Mesendoderm (in vitro differentiated cells): ENCODE measurements around the gene TRIM28.

Source experiments
- DNase-seq: peaks from one replicate; pipeline ENCODE4 v3.0.0; 2013
- H2AK5ac ChIP-seq: 2 replicates; pipeline ENCODE4 v1.6.1; 2013; ENCODE audit warnings: low read length, inconsistent platforms
- H2BK120ac ChIP-seq: 2 replicates; pipeline ENCODE4 v1.6.1; 2013; ENCODE audit warnings: low read depth, mild to moderate bottlenecking, low read length, moderate library complexity, mixed read lengths
- H2BK15ac ChIP-seq: replicated peaks from 2 replicates; pipeline ENCODE4 v1.6.1; 2013; ENCODE audit warnings: low read depth, mild to moderate bottlenecking, moderate library complexity
- H2BK5ac ChIP-seq: 2 replicates; pipeline ENCODE4 v1.6.1; 2013; ENCODE audit warnings: low read length, inconsistent platforms
- H3K18ac ChIP-seq: 2 replicates; pipeline ENCODE4 v1.6.1; 2013; ENCODE audit warnings: mild to moderate bottlenecking, low read length, mixed read lengths
- H3K23ac ChIP-seq: one replicate; pipeline ENCODE4 v1.6.1; 2013; ENCODE audit warnings: low read length
- H3K27ac ChIP-seq: 2 replicates; pipeline ENCODE4 v1.5.1; 2013; ENCODE audit warnings: low read depth, mild to moderate bottlenecking, inconsistent platforms, low read length, moderate library complexity
- H3K27me3 ChIP-seq: 2 replicates; pipeline ENCODE4 v1.6.1; 2013; ENCODE audit warnings: low read length, control low read depth, mild to moderate bottlenecking, inconsistent platforms; ENCODE audit not compliant: insufficient read depth, poor library complexity
- H3K36me3 ChIP-seq: 2 replicates; pipeline ENCODE4 v1.6.1; 2013; ENCODE audit warnings: low read length, inconsistent platforms; ENCODE audit not compliant: control insufficient read depth, insufficient read depth
- H3K4ac ChIP-seq: one replicate; pipeline ENCODE4 v1.6.1; 2013; ENCODE audit warnings: low read depth, mild to moderate bottlenecking, low read length, moderate library complexity
- H3K4me1 ChIP-seq: 2 replicates; pipeline ENCODE4 v1.6.1; 2013; ENCODE audit warnings: low read depth, low read length, inconsistent platforms; ENCODE audit not compliant: control insufficient read depth
- H3K4me2 ChIP-seq: 2 replicates; pipeline ENCODE4 v1.6.1; 2013; ENCODE audit warnings: low read length
- H3K4me3 ChIP-seq: 2 replicates; pipeline ENCODE4 v1.5.1; 2013; ENCODE audit warnings: mild to moderate bottlenecking, low read length
- H3K56ac ChIP-seq: one replicate; pipeline ENCODE4 v1.6.1; 2013; ENCODE audit warnings: low read length
- H3K79me1 ChIP-seq: 2 replicates; pipeline ENCODE4 v1.6.1; 2013; ENCODE audit warnings: low read length, inconsistent platforms
- H3K79me2 ChIP-seq: 2 replicates; pipeline ENCODE4 v1.6.1; 2013; ENCODE audit warnings: mild to moderate bottlenecking, low read length; ENCODE audit not compliant: control insufficient read depth, insufficient read depth
- H3K9ac ChIP-seq: 2 replicates; pipeline ENCODE4 v1.6.1; 2013; ENCODE audit warnings: low read length, inconsistent platforms
- H4K5ac ChIP-seq: one replicate; pipeline ENCODE4 v1.6.1; 2013; ENCODE audit warnings: low read length
- H4K8ac ChIP-seq: one replicate; pipeline ENCODE4 v1.6.1; 2013; ENCODE audit warnings: low read depth, mild to moderate bottlenecking, control low read depth, low read length, moderate library complexity
- WGBS: extraction: QIAGEN DNeasy Blood & Tissue Kit; methylation state at CpG from one replicate; pipeline ENCODE4 v1.1.7; 2013; ENCODE audit warnings: low lambda C conversion rate, missing lambda C conversion rate; ENCODE audit not compliant: insufficient coverage; ENCODE audit errors: extremely low coverage; 5-methylcytosine and 5-hydroxymethylcytosine counted together

Gene TRIM28

DNA sequence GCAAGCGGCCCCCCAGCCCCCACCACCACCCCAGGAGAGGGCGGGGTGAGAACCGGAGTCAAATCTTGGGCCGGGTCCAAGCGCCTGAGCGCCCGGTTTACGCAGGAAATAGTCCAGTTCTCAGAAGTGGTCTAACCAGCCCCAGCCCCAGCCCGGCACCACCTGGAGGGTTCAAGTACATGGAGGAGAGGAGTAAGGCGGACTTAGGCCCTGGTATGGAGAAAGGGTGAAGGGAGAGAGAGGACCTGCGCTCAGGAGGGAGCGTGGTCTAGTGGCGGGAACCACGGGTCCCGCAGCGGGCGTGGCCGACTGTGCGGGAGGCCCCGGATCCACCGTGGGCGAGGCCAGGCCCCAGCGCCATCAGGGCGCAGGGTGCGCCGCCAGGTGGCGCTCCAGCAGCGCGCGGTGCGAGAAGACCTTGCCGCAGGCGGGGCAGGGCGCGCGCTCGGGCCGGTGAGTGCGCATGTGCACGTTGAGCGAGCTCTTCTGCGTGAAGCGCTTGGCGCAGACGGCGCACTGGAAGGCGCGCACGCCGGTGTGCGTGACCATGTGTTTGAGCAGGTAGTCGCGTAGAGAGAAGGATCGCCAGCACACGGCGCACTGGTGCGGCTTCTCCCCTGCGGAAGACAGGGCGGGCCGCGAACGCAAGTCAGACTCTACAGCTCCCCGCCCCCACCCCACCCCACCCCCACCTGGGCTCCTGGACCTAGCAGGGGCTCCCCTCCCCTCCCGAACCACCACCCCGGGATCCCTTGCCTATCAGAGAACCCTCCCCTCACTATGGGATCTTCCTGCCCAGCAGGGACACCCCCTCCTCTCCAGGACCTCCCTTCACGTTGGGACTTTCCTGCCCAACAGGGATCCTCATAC lies 29.9 kb upstream of the TRIM28 start:
- Histone ChIP-seq H4K8ac (no peak overlapping the region), H2BK15ac (no peak overlapping the region), H3K4me1 (peaks cover 11% of the 10 kb centered on the region), H3K79me2 (peaks cover 18% of the 10 kb centered on the region), H2BK5ac (peak overlapping the region; percentile 56), H3K79me1 (peaks cover 21% of the 10 kb centered on the region), H3K4me3 (peak overlapping the region; percentile 47), H2BK120ac (no peak overlapping the region), H3K4ac (peak overlapping the region; percentile 28), H4K5ac (peak overlapping the region; percentile 1), H3K18ac (no peak overlapping the region), H3K27me3 (no peaks in the 10 kb centered on the region), H3K56ac (peak overlapping the region; percentile 94), H2AK5ac (peak overlapping the region; percentile 99), H3K23ac (no peak overlapping the region), H3K9ac (peak overlapping the region; percentile 92), H3K27ac (no peak overlapping the region), H3K4me2 (peak overlapping the region; percentile 88), H3K36me3 (peaks cover 5% of the 10 kb centered on the region)
- no CpG with 5 or more reads among the region's 66 CpGs for WGBS
- peak; percentile 96 for DNase-seq

DNA sequence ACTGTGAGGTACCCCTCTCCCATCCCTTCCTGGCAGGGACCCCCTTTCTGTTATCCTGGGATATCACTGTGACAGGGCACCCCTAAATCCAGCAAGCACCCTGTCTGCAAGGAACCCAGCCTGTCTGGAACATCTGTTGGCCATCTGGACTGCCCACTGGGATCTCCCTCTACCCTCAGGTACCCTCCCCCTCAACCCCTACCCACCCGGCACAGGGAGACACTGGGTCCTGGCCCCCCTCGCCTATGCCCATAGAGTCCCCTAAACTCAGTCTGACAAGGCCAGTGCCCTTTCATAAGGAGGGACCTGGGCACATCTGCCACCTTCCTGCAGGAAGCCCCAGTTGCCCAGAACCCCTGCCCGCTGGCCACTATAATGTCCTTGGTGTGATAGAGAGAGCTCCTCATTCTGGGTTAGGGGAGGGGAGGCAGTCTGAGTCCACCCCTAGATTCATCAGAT lies 29.3 kb upstream of the TRIM28 start:
- H3K9ac ChIP-seq = peak overlapping the region; percentile 92
- no CpG with 5 or more reads among the region's 3 CpGs for WGBS

GRCh38 chr19:58515259-58515658 lies 28.6 kb upstream of the TRIM28 start:
- no peak overlapping the region for H2BK120ac ChIP-seq
- no peak overlapping the region for H3K4me2 ChIP-seq
- H3K27ac ChIP-seq = no peak overlapping the region
- no peak overlapping the region for H3K4me3 ChIP-seq
- H3K36me3 ChIP-seq = peaks cover 5% of the 10 kb centered on the region
- no CpG with 5 or more reads among the region's 2 CpGs for WGBS
- no peak overlapping the region for H4K5ac ChIP-seq
- H3K79me2 ChIP-seq = peaks cover 18% of the 10 kb centered on the region
- DNase-seq = no peak
- peak overlapping the region; percentile 42 for H3K56ac ChIP-seq
- peaks cover 11% of the 10 kb centered on the region for H3K4me1 ChIP-seq
- H2AK5ac ChIP-seq = no peak overlapping the region
- no peak overlapping the region for H2BK15ac ChIP-seq
- peaks cover 21% of the 10 kb centered on the region for H3K79me1 ChIP-seq
- no peak overlapping the region for H2BK5ac ChIP-seq
- H3K9ac ChIP-seq = no peak overlapping the region
- H3K27me3 ChIP-seq = no peaks in the 10 kb centered on the region
- H3K4ac ChIP-seq = no peak overlapping the region
- H4K8ac ChIP-seq = no peak overlapping the region
- H3K23ac ChIP-seq = no peak overlapping the region
- no peak overlapping the region for H3K18ac ChIP-seq

More for the DNA sequence above, 29.3 kb upstream of the TRIM28 start:
- no peak overlapping the region for H3K4ac ChIP-seq
- H3K27ac ChIP-seq = no peak overlapping the region
- H2AK5ac ChIP-seq = peak overlapping the region; percentile 99
- no peak overlapping the region for H4K8ac ChIP-seq
- no peak for DNase-seq
- no peak overlapping the region for H2BK120ac ChIP-seq
- peaks cover 21% of the 10 kb centered on the region for H3K79me1 ChIP-seq
- peaks cover 18% of the 10 kb centered on the region for H3K79me2 ChIP-seq
- peaks cover 5% of the 10 kb centered on the region for H3K36me3 ChIP-seq
- H3K27me3 ChIP-seq = no peaks in the 10 kb centered on the region
- peak overlapping the region; percentile 56 for H2BK5ac ChIP-seq
- no peak overlapping the region for H3K23ac ChIP-seq
- H2BK15ac ChIP-seq = no peak overlapping the region
- H3K4me3 ChIP-seq = peak overlapping the region; percentile 47
- no peak overlapping the region for H3K18ac ChIP-seq
- H3K56ac ChIP-seq = peak overlapping the region; percentile 94
- peaks cover 11% of the 10 kb centered on the region for H3K4me1 ChIP-seq
- H4K5ac ChIP-seq = peak overlapping the region; percentile 1
- peak overlapping the region; percentile 88 for H3K4me2 ChIP-seq

DNA sequence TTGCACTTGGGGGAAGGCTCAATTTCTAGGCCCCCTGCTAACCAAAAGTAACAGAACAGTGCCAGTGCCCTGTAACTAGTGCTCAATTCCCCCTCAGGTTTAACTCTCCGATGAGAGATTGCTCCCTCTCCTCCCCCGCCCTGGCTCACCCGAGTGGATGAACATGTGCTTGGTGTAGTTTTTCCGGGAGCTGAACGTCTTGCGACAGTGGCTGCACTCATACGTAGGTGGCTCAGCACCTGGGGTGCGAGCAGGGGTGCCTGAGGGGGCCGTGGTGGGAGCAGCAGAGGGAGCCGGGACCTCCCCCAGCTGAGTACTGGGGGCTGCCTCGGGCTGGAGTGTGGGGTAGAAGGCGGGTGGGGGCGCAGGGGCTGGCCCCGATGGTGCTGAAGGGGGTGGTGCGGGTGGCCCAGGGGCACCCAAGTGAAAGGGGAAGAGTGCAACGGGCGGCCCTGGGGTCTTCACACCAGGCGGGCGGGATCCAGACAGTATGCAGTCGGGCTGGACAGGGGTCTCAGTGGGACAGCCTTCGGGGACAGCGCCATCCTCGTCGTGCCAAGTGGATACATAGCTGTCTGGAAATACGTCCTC lies 27.5 kb upstream of the TRIM28 start:
- H3K27me3 ChIP-seq = no peaks in the 10 kb centered on the region
- peaks cover 21% of the 10 kb centered on the region for H3K79me1 ChIP-seq
- H3K9ac ChIP-seq = peak overlapping the region; percentile 44
- H3K4me3 ChIP-seq = no peak overlapping the region
- H3K56ac ChIP-seq = peak overlapping the region; percentile 70
- peaks cover 11% of the 10 kb centered on the region for H3K4me1 ChIP-seq
- WGBS = no CpG with 5 or more reads among the region's 25 CpGs
- DNase-seq = no peak
- H4K8ac ChIP-seq = no peak overlapping the region
- H2BK15ac ChIP-seq = no peak overlapping the region
- H2BK5ac ChIP-seq = no peak overlapping the region
- no peak overlapping the region for H3K4ac ChIP-seq
- H2BK120ac ChIP-seq = no peak overlapping the region
- H3K18ac ChIP-seq = no peak overlapping the region
- no peak overlapping the region for H3K27ac ChIP-seq
- no peak overlapping the region for H4K5ac ChIP-seq
- H3K79me2 ChIP-seq = peaks cover 18% of the 10 kb centered on the region
- no peak overlapping the region for H3K23ac ChIP-seq
- H2AK5ac ChIP-seq = no peak overlapping the region
- H3K36me3 ChIP-seq = peaks cover 5% of the 10 kb centered on the region
- H3K4me2 ChIP-seq = no peak overlapping the region

DNA sequence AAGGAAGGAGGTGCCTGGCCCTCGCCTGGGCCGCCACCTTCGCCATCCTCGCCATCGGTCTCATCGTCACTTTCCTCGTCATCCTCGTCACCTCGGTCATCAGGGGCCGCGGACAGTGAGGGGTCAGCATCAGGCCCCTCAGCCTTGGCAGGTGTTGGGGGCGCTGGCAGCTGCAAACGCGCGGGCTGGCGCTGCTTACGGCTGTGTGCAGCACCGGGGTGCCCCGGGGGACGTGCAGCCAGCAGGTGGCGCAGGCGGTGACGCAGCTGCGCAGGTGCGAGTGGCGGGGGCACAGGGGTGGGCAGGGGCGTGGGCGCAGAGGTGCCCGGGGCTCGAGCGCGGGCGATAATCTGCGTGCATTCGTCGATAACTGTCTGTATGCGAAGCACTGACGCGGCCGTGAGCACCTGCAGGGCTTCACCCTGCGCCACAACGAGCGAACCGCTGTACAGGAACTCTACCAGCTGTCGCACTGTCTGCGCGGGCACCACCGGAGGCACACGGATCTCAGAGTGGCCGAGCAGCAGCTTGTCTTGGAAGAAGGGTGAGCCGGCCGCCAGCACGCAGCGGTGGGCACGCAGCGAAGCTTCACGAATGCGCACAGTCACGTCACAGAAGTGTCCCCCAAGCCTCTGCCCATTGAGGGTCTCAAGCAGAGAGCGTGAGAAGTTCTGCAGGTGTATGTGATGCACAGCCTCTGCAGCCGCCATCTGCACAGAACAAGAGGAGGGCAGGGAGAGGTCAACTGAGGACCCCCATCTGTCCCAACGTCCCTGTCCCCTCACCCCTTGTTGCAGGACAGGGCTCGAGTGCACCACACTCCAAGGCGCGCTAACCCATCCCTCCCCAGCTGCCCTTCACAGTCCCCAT lies 26.7 kb upstream of the TRIM28 start:
- H3K4me2 ChIP-seq = no peak overlapping the region
- WGBS = no CpG with 5 or more reads among the region's 65 CpGs
- no peak overlapping the region for H2AK5ac ChIP-seq
- peaks cover 18% of the 10 kb centered on the region for H3K79me2 ChIP-seq
- no peak overlapping the region for H3K4me3 ChIP-seq
- H3K9ac ChIP-seq = no peak overlapping the region
- no peak overlapping the region for H4K5ac ChIP-seq
- H3K79me1 ChIP-seq = peaks cover 21% of the 10 kb centered on the region
- H3K4ac ChIP-seq = no peak overlapping the region
- no peak overlapping the region for H4K8ac ChIP-seq
- no peak overlapping the region for H3K56ac ChIP-seq
- no peak for DNase-seq
- H2BK15ac ChIP-seq = no peak overlapping the region
- no peak overlapping the region for H2BK120ac ChIP-seq
- H3K36me3 ChIP-seq = peaks cover 5% of the 10 kb centered on the region
- H3K4me1 ChIP-seq = peaks cover 11% of the 10 kb centered on the region
- H3K23ac ChIP-seq = no peak overlapping the region
- H3K27me3 ChIP-seq = no peaks in the 10 kb centered on the region
- H2BK5ac ChIP-seq = no peak overlapping the region
- no peak overlapping the region for H3K27ac ChIP-seq
- H3K18ac ChIP-seq = no peak overlapping the region
